ENCODE data around the gene DPP10. TPM values are rescaled to one million over a fixed set of nuclear protein-coding genes. Genes with fewer than 3 reads are reported as not detected.

DPP10 gene
- total RNA-seq: not detected in 2 replicates

GRCh38 chr2:114442510-114442909 is at the start of gene DPP10:
TSS of gene DPP10 (plus strand) at chr2:114442641.

Measured in myometrial cell (primary cell).